Limb (tissue), 2 donors: ENCODE measurements around the gene CDRT4.
"Not testable (repeated sequence)": the region's sequence is repeated elsewhere in the genome, so short reads cannot be mapped to it uniquely, and the experiment has no call there.

ENCODE experiments used
- DNase-seq, 2 donors: peaks; one replicate each; pipeline ENCODE4 v3.0.0-alpha.2; 2016; ENCODE audit errors: extremely low spot score in 2 of 2

Gene CDRT4

GRCh38 chr17:15457723-15458094, 9.7 kb downstream of the CDRT4 start:
- peak in 1 of 2 donors; percentile 82 for DNase-seq

- peak; percentile 89 to 94 for DNase-seq
Measured at GRCh38 chr17:15456972-15457722, 10.3 kb downstream of the CDRT4 start.

GRCh38 chr17:15456496-15456895, 10.9 kb downstream of the CDRT4 start:
- peak in 1 of 2 donors; percentile 58 for DNase-seq

- DNase-seq: no peak
Measured at GRCh38 chr17:15454346-15454745, 13.1 kb downstream of the CDRT4 start.

- DNase-seq: no peak
Measured at GRCh38 chr17:15453782-15454181, 13.6 kb downstream of the CDRT4 start.

- no peak for DNase-seq
Measured at GRCh38 chr17:15453246-15453645, 14.2 kb downstream of the CDRT4 start.

- no peak for DNase-seq
Measured at GRCh38 chr17:15452746-15453145, 14.7 kb downstream of the CDRT4 start.

- no peak for DNase-seq
Measured at GRCh38 chr17:15451680-15452079, 15.7 kb downstream of the CDRT4 start.

GRCh38 chr17:15448580-15448956, 18.9 kb downstream of the CDRT4 start:
- no peak for DNase-seq

- DNase-seq: no peak
Measured at GRCh38 chr17:15447928-15448579, 19.4 kb downstream of the CDRT4 start.

GRCh38 chr17:15446036-15446435, 21.4 kb downstream of the CDRT4 start:
- no peak for DNase-seq

GRCh38 chr17:15444805-15445204, 22.6 kb downstream of the CDRT4 start:
- DNase-seq: no peak

- DNase-seq: no peak
Measured at GRCh38 chr17:15442311-15443180, 24.9 kb downstream of the CDRT4 start.

- DNase-seq: no peak
Measured at GRCh38 chr17:15441315-15441714, 26.1 kb downstream of the CDRT4 start.

- DNase-seq: no peak
Measured at GRCh38 chr17:15440347-15440746, 27.1 kb downstream of the CDRT4 start.

GRCh38 chr17:15439205-15439985, 28.0 kb downstream of the CDRT4 start:
- DNase-seq: not testable (repeated sequence)

GRCh38 chr17:15438491-15439105, 28.8 kb downstream of the CDRT4 start:
- DNase-seq: no peak

- DNase-seq: no peak
Measured at GRCh38 chr17:15437303-15437635, 30.2 kb downstream of the CDRT4 start.

- DNase-seq: no peak
Measured at GRCh38 chr17:15436473-15437302, 30.7 kb downstream of the CDRT4 start.

GRCh38 chr17:15434956-15435355, 32.5 kb downstream of the CDRT4 start:
- no peak for DNase-seq
